ENCODE measurements around the gene RPS6KA1. TPM values are rescaled to one million over a fixed set of nuclear protein-coding genes. Genes with fewer than 3 reads are reported as not detected.

Gene RPS6KA1
- total and polyA plus RNA-seq, 8 donors = 19.9 to 104 (median 26.0) TPM

DNA sequence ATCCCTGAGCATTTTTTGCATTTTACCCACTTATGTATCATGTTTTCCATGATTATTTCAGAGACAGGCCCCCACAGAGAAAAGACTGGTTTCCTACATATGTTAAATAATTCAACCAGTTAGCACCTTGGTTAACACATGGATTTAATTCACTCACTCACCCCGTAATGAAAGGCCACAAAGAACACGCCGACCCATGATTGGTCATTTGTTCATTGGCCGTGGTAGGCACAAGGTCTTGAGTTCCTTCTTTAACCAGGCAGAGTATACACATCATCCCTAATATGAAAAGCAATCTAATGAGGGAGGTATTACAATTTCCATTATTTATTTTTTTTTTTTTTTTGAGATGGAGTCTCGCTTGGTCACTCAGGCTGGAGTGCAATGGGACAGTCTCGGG, 50.6 kb downstream of the RPS6KA1 start:
- H3K27ac ChIP-seq = no peak overlapping the region
- intact Hi-C loops (cut with DNase I) = no loop called here
- H3K27me3 ChIP-seq = no peaks in the 10 kb centered on the region
- no peaks in the 10 kb centered on the region for H3K9me3 ChIP-seq
- TF ChIP-seq, protein P1, sequence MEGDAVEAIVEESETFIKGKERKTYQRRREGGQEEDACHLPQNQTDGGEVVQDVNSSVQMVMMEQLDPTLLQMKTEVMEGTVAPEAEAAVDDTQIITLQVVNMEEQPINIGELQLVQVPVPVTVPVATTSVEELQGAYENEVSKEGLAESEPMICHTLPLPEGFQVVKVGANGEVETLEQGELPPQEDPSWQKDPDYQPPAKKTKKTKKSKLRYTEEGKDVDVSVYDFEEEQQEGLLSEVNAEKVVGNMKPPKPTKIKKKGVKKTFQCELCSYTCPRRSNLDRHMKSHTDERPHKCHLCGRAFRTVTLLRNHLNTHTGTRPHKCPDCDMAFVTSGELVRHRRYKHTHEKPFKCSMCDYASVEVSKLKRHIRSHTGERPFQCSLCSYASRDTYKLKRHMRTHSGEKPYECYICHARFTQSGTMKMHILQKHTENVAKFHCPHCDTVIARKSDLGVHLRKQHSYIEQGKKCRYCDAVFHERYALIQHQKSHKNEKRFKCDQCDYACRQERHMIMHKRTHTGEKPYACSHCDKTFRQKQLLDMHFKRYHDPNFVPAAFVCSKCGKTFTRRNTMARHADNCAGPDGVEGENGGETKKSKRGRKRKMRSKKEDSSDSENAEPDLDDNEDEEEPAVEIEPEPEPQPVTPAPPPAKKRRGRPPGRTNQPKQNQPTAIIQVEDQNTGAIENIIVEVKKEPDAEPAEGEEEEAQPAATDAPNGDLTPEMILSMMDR (IDR thresholded peaks at IDR 0.05) = no peak
- H3K36me3 ChIP-seq = peaks cover 0 to 13% of the 10 kb centered on the region in 2 donors
- H3K4me3 ChIP-seq = no peak overlapping the region
- no peak for DNase-seq
- ATAC-seq = no peak
- H3K4me1 ChIP-seq = peaks cover 0 to 34% of the 10 kb centered on the region in 2 donors

DNA sequence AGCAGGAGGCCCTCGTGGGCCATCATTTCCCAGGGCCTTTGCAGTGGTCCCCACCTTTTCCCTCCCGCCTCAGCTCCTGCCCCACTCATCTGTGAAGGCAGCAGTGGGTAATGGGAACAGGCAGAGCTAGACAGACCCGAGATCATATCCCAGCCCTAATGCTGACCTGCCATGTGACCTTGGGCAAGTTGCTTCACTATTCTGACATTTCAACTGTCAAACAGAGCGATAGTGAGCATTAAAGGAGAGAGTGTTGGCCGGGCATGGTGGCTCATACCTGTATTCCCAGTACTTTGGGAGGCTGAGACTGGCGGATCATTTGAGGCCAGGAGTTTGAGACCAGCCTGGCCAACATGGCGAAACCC, 51.7 kb downstream of the RPS6KA1 start:
- TF ChIP-seq, protein P1 (IDR thresholded peaks at IDR 0.05) = no peak
- H3K9me3 ChIP-seq = no peaks in the 10 kb centered on the region
- no peak overlapping the region for H3K4me3 ChIP-seq
- peaks cover 0 to 33% of the 10 kb centered on the region in 2 donors for H3K4me1 ChIP-seq
- peaks cover 0 to 1% of the 10 kb centered on the region in 2 donors for H3K36me3 ChIP-seq
- ATAC-seq = peak; percentile 32
- no peak for DNase-seq
- H3K27ac ChIP-seq = no peak overlapping the region
- H3K27me3 ChIP-seq = no peaks in the 10 kb centered on the region
- intact Hi-C loops (cut with DNase I) = no loop called here

DNA sequence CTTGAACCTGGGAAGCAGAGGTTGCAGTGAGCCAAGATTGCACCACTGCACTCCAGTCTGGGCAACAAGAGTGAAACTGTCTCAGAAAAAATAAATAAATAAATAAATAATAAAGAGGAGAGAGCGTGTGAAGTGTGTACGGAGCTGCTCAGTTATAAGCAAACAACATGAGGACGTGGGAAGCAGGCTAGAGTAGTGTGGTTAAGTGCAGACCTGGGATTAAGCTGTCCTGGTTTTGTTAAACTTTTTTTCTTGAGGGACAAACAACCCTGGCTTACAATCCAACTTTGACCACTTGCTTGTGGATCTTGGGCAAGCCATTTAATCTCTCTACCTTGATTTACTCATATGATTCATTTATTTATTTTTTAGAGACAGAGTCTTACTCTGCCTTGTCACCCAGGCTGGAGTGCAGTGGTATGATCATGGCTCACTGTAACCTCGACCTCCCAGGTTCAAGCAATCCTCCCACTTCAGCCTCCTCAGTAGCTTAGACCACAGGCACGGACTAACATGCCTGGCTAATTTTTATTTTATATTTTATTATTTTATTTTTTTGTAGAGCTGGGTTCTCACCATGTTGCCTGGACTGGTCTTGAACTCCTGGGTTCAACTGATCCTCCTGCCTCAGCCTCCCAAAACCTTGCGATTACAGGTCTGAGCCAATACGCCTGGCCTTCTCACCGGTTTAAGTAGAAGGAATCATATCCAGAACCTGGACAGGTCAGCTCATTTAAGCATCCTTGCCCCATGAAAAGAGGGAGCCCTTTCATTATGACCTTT, 52.7 kb downstream of the RPS6KA1 start:
- no peak overlapping the region for H3K4me3 ChIP-seq
- no peaks in the 10 kb centered on the region for H3K9me3 ChIP-seq
- no peaks in the 10 kb centered on the region for H3K36me3 ChIP-seq
- intact Hi-C loops (cut with DNase I) = no loop called here
- peak overlapping the region in 1 of 2 donors; percentile 59 for H3K27ac ChIP-seq
- TF ChIP-seq, protein P1 (IDR thresholded peaks at IDR 0.05) = no peak
- no peak for DNase-seq
- peak; percentile 70 for ATAC-seq
- H3K4me1 ChIP-seq = peaks cover 0 to 33% of the 10 kb centered on the region in 2 donors
- no peaks in the 10 kb centered on the region for H3K27me3 ChIP-seq

DNA sequence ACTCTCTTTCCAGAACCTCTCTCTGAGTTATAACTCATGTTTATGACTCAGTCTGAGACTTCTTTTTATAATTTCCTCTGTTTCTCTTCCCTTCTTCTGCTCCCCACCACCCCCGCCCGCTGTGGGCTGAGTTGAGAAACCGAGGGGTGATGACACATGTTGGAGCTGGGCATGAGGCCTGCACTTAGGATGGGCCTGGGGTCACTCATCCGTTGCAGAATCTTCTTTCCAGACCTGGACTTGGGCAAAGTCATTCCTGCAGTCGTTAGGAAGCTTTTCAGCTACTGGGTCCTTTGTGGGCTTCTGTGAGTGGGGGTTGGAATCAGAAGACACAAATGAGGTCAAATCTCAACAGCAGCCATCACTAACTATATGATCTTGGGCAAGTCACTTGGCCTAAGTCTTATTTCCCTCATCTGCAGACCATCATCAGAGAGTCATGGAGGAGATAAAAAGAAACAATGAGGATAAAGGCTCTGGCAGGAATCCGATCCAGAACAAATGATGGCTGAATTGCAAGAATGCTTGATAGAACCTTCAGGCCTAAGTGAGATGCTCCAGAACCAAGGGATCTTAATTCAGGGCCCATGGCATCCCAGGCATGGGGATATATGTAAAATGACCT, 53.4 kb downstream of the RPS6KA1 start:
- Histone ChIP-seq H3K4me3 (no peak overlapping the region), H3K9me3 (no peaks in the 10 kb centered on the region), H3K4me1 (peaks cover 0 to 33% of the 10 kb centered on the region in 2 donors), H3K36me3 (no peaks in the 10 kb centered on the region), H3K27me3 (no peaks in the 10 kb centered on the region), H3K27ac (peak overlapping the region in 1 of 2 donors; percentile 59)
- ATAC-seq = peak; percentile 61
- intact Hi-C loops (cut with DNase I) = no loop called here
- DNase-seq = peak in 2 of 4 donors; percentile 77 to 90
- TF ChIP-seq, protein P1 (IDR thresholded peaks at IDR 0.05) = no peak

All from left lung (tissue), 10 donors.